Nephron (organoid): ENCODE measurements around the gene DRP2.
A peak's percentile ranks its signal among the peaks of the same experiment; 100 is the strongest.

ENCODE experiments used
- H3K27ac Mint-ChIP-seq, 3 experiments: 2 replicates each; pipeline ENCODE4 v1.8.0; 2020; ENCODE audit warnings: mixed read lengths in 3 of 3, mild to moderate bottlenecking in 2 of 3, moderate library complexity in 1 of 3
- H3K27me3 Mint-ChIP-seq: 2 replicates; pipeline ENCODE4 v1.8.0; 2021; ENCODE audit warnings: low read depth, mild to moderate bottlenecking, moderate library complexity, mixed read lengths
- H3K36me3 Mint-ChIP-seq: 2 replicates; pipeline ENCODE4 v1.8.0; 2020; ENCODE audit warnings: low read depth, mixed read lengths
- H3K4me1 Mint-ChIP-seq: 2 replicates; pipeline ENCODE4 v1.8.0; 2020; ENCODE audit warnings: mixed read lengths
- H3K4me3 Mint-ChIP-seq, 3 experiments: 2 replicates each; pipeline ENCODE4 v1.8.0; 2020; ENCODE audit warnings: mild to moderate bottlenecking in 3 of 3, mixed read lengths in 3 of 3, moderate library complexity in 2 of 3
- H3K9me3 Mint-ChIP-seq: 2 replicates; pipeline ENCODE4 v1.8.0; 2020; ENCODE audit warnings: mixed read lengths
- CTCF ChIP-seq, 3 experiments: fragments of 200-600 bp; sonication (generic); IDR thresholded peaks; one replicate each; pipeline ENCODE4 v1.5.0; 2021; ENCODE audit warnings: antibody characterized with exemption in 3 of 3; ENCODE audit not compliant: unreplicated experiment in 3 of 3

The DRP2 gene

DNA sequence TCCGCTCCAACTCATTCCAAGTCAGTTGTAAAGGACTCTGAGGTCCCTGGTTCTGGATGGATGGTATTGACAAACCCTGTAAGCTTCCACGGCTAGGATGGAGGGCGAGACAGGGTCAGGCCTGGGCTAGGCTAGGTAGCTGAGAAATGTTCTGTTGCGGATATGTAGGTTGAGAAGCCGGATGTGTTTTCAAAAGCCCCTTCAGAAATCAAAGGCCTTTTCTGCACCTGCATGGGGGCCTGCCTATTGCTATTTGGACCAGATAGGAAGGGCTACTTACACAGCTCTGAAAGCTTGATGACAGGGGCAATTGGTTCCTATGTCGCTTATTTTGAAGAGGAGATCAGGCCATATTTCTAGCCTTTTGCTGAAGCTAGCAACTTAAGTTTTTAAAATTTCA lies 1.9 kb upstream of the DRP2 start:
- H3K4me1 Mint-ChIP-seq: peaks cover 16% of the 10 kb centered on the region
- peaks cover 3% of the 10 kb centered on the region for H3K9me3 Mint-ChIP-seq
- no peak for TF ChIP-seq CTCF (IDR thresholded peaks at IDR 0.05; ENCODE audit: unreplicated experiment in 3 of 3)
- peaks cover 3% of the 10 kb centered on the region for H3K27me3 Mint-ChIP-seq
- H3K4me3 Mint-ChIP-seq: no peak overlapping the region
- no peak overlapping the region for H3K27ac Mint-ChIP-seq
- no peaks in the 10 kb centered on the region for H3K36me3 Mint-ChIP-seq

- Mint-ChIP-seq H3K36me3 (no peaks in the 10 kb centered on the region), H3K4me3 (peak overlapping the region; percentile 68 to 79 (median 76)), H3K27me3 (peaks cover 3% of the 10 kb centered on the region), H3K27ac (peak overlapping the region; percentile 73 to 91 (median 80)), H3K9me3 (no peaks in the 10 kb centered on the region), H3K4me1 (peaks cover 16% of the 10 kb centered on the region)
- TF ChIP-seq CTCF (IDR thresholded peaks at IDR 0.05; ENCODE audit: unreplicated experiment in 3 of 3): no peak
Observed at GRCh38 chrX:101219864-101220346, 319 bp downstream of the DRP2 start.

DNA sequence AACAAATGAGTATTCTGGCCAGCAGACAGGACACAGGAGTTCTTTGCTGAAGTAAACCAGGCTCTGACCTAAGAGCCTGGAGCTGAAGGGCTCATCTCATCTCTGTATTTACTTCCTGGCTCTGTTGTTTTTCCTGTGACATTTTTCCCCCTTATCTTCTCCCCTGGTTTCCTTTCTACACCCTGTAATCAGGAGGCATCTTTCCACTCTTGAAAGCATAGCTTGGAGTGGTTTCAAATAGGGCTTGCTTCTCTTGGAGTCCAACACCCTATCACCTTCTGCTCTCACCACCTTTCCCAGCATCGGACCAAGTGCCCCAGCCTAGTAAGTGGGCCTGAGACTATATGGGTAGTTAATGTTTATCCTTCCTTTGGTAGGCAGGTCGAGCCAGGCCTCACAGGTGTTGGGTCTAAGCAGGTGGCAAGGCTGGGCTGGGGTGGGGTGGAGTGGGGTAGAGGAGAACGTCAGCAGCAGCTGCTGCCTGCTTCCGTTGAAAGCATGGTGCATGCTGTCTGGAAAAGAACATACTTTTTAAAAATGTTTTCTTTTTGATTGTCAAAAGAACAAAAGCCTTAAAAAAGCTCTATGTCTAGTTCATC lies 1.2 kb downstream of the DRP2 start:
- Mint-ChIP-seq H3K27ac (peak overlapping the region; percentile 73 to 91 (median 80)), H3K9me3 (no peaks in the 10 kb centered on the region), H3K36me3 (no peaks in the 10 kb centered on the region), H3K4me3 (peak overlapping the region; percentile 68 to 79 (median 76)), H3K27me3 (peaks cover 3% of the 10 kb centered on the region), H3K4me1 (peaks cover 16% of the 10 kb centered on the region)
- no peak for TF ChIP-seq CTCF (IDR thresholded peaks at IDR 0.05; ENCODE audit: unreplicated experiment in 3 of 3)

GRCh38 chrX:101223226-101223625 lies 3.6 kb downstream of the DRP2 start:
- no peak for TF ChIP-seq CTCF (IDR thresholded peaks at IDR 0.05; ENCODE audit: unreplicated experiment in 3 of 3)
- Mint-ChIP-seq H3K9me3 (no peaks in the 10 kb centered on the region), H3K4me1 (peaks cover 16% of the 10 kb centered on the region), H3K27ac (no peak overlapping the region), H3K27me3 (peaks cover 3% of the 10 kb centered on the region), H3K36me3 (no peaks in the 10 kb centered on the region), H3K4me3 (no peak overlapping the region)

DNA sequence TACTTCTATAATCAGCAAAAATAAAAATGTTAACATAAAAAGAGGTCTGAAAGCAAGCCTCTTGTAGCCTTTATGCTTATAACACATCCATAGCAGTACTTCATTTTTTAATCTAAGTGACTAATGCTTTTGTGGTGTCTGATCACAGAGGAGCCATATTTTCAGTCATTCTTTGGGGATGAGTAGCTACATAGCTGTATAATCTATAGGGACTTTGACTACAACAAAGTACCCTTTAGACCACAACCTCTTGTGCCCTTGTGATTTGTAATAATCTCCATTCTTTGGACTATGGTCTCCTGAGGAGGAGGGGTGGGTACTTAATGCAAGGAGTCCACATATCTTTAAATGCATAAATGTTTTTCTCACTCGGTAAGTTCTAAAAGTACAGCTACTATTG lies 9.6 kb downstream of the DRP2 start:
- Mint-ChIP-seq H3K9me3 (no peaks in the 10 kb centered on the region), H3K36me3 (no peaks in the 10 kb centered on the region), H3K27ac (no peak overlapping the region), H3K4me1 (no peaks in the 10 kb centered on the region), H3K4me3 (no peak overlapping the region), H3K27me3 (no peaks in the 10 kb centered on the region)
- no peak for TF ChIP-seq CTCF (IDR thresholded peaks at IDR 0.05; ENCODE audit: unreplicated experiment in 3 of 3)

GRCh38 chrX:101230636-101231035 lies 11.1 kb downstream of the DRP2 start:
- H3K9me3 Mint-ChIP-seq: no peaks in the 10 kb centered on the region
- H3K36me3 Mint-ChIP-seq: no peaks in the 10 kb centered on the region
- TF ChIP-seq CTCF (IDR thresholded peaks at IDR 0.05; ENCODE audit: unreplicated experiment in 3 of 3): no peak
- no peak overlapping the region for H3K27ac Mint-ChIP-seq
- H3K27me3 Mint-ChIP-seq: no peaks in the 10 kb centered on the region
- H3K4me1 Mint-ChIP-seq: no peaks in the 10 kb centered on the region
- H3K4me3 Mint-ChIP-seq: no peak overlapping the region
